HFF-Myc (cell line): ENCODE measurements around the gene MBD3L5.
"Not testable (repeated sequence)": the region's sequence is repeated elsewhere in the genome, so short reads cannot be mapped to it uniquely, and the experiment has no call there.

ENCODE experiments used
- DNase-seq: peaks from one replicate; pipeline ENCODE4 v3.0.0-alpha.2; 2011; ENCODE audit warnings: low read depth; ENCODE audit errors: extremely low read depth
- H3K4me3 ChIP-seq: replicated peaks from 2 replicates; pipeline ENCODE4 v1.5.1; 2011; ENCODE audit warnings: low read depth, mild to moderate bottlenecking, control low read depth, low read length
- CTCF ChIP-seq: IDR thresholded peaks from 2 replicates; pipeline ENCODE4 v1.5.1; 2012; ENCODE audit warnings: mild to moderate bottlenecking, low read depth, low read length, control low read depth; ENCODE audit errors: missing control alignments

MBD3L5 gene

GRCh38 chr19:7059977-7060376, 29.6 kb downstream of the MBD3L5 start:
- DNase-seq, H3K4me3 ChIP-seq: not testable (repeated sequence)

- no peak for DNase-seq
- no peak overlapping the region for H3K4me3 ChIP-seq
- TF ChIP-seq CTCF: no peak
These were observed 33.0 kb downstream of the MBD3L5 start for GRCh38 chr19:7063339-7063738.

- H3K4me3 ChIP-seq: no peak overlapping the region
- DNase-seq: no peak
- no peak for TF ChIP-seq CTCF
These were observed 33.5 kb downstream of the MBD3L5 start for GRCh38 chr19:7063764-7064418.

GRCh38 chr19:7067122-7067521, 36.7 kb downstream of the MBD3L5 start:
- not testable (repeated sequence) for DNase-seq, H3K4me3 ChIP-seq
- TF ChIP-seq CTCF: peak; percentile 45

GRCh38 chr19:7067716-7068115, 37.3 kb downstream of the MBD3L5 start:
- no peak for TF ChIP-seq CTCF
- no peak for DNase-seq
- H3K4me3 ChIP-seq: no peak overlapping the region

GRCh38 chr19:7068599-7068998, 38.2 kb downstream of the MBD3L5 start:
- no peak for TF ChIP-seq CTCF
- DNase-seq: no peak
- no peak overlapping the region for H3K4me3 ChIP-seq

GRCh38 chr19:7069042-7069903, 38.9 kb downstream of the MBD3L5 start, which contains the start of gene ZNF557:
Gene ZNF557, plus strand, starts transcription at chr19:7069703. Its CDS starts 5,372 bp downstream, at chr19:7075075.
- no peak for TF ChIP-seq CTCF
- DNase-seq: peak; percentile 84
- peak within 1 kb of the TSS; percentile 96 for H3K4me3 ChIP-seq
